Heart left ventricle (tissue), 16 donors: ENCODE results near the gene PANK4. TPM values are rescaled to one million over a fixed set of nuclear protein-coding genes. Genes with fewer than 3 reads are reported as not detected.
"Not testable (repeated sequence)": the region's sequence is repeated elsewhere in the genome, so short reads cannot be mapped to it uniquely, and the experiment has no call there.

Experiments
- ATAC-seq, 4 donors: fragments of 200-7000 bp; cut with Tn5 transposase; one replicate each; pipeline ENCODE4 v1.9.1; 2020 to 2022; ENCODE audit warnings: moderate library complexity in 4 of 4, mild to moderate bottlenecking in 3 of 4, moderate number of reproducible peaks in 1 of 4
- DNase-seq, 5 donors: peaks; one replicate each; pipeline ENCODE4 v3.0.0-alpha.2; 2020
- H3K27ac ChIP-seq, 12 donors: fragments of 200-600 bp; sonication (generic) in 4 of 12; one replicate each; pipeline versions ENCODE4 v1.5.0 to v1.8.0; 2016 to 2022; ENCODE audit warnings: mild to moderate bottlenecking in 2 of 12
- H3K27me3 ChIP-seq, 9 donors: fragments of 200-600 bp; sonication (generic) in 2 of 9; one replicate each; pipeline versions ENCODE4 v1.5.1 to v1.8.0; 2016 to 2022; ENCODE audit warnings: mild to moderate bottlenecking in 3 of 9
- H3K36me3 ChIP-seq, 9 donors: fragments of 200-600 bp; sonication (generic) in 2 of 9; one replicate each; pipeline versions ENCODE4 v1.5.0 to v1.8.0; 2018 to 2022; ENCODE audit warnings: mild to moderate bottlenecking in 2 of 9
- H3K4me1 ChIP-seq, 12 donors: fragments of 200-600 bp; sonication (generic) in 4 of 12; one replicate each; pipeline versions ENCODE4 v1.5.0 to v1.8.0; 2016 to 2022; ENCODE audit warnings: mild to moderate bottlenecking in 3 of 12
- H3K4me3 ChIP-seq, 12 donors: fragments of 200-600 bp; sonication (generic) in 4 of 12; one replicate each; pipeline versions ENCODE4 v1.5.0 to v1.8.0; 2017 to 2022; ENCODE audit warnings: mild to moderate bottlenecking in 9 of 12, moderate library complexity in 4 of 12
- H3K9me3 ChIP-seq, 12 donors: fragments of 200-600 bp; sonication (generic) in 4 of 12; one replicate each; pipeline versions ENCODE4 v1.5.0 to v1.8.0; 2016 to 2022; ENCODE audit warnings: mild to moderate bottlenecking in 1 of 12
- CTCF ChIP-seq, 12 donors: fragments of 200-600 bp; sonication (generic) in 4 of 12; IDR thresholded peaks; one replicate each; pipeline versions ENCODE4 v1.5.0 to v1.8.0; 2018 to 2022; ENCODE audit warnings: antibody characterized with exemption in 12 of 12, mild to moderate bottlenecking in 5 of 12
- POLR2A ChIP-seq, 2 donors: fragments of 450-650 bp; IDR thresholded peaks; one replicate each; pipeline ENCODE4 v1.6.1; 2017; ENCODE audit warnings: antibody characterized with exemption in 2 of 2, mild to moderate bottlenecking in 2 of 2, moderate library complexity in 2 of 2
- WGBS, 4 donors: extraction: QIAGEN DNeasy Blood & Tissue Kit in 2 of 4; methylation state at CpG; one replicate each; pipeline versions ENCODE4 v1.1.5 to v1.1.7; 2013 to 2018; 5-methylcytosine and 5-hydroxymethylcytosine counted together
- intact Hi-C, 10 donors: fragments of 100-400 bp; cut with DNase I; formaldehyde crosslinking; loops; one replicate each; pipeline versions ENCODE4 v1.11.1 to v1.14.2; 2022
- polyA plus RNA-seq, 2 donors: library from polyadenylated mRNA; stranded (reverse); fragments of 200-250 nt; gene quantifications; one replicate each; pipeline ENCODE4 v1.2.3, GENCODE V29; 2013
- total RNA-seq, 9 donors: library from RNA; depleted of rRNA in 2 of 9; stranded (reverse); fragments of >200 nt in 2 of 9; fragmentation: NEBNext Ultra II Directional in 3 of 9; extraction: Animal tissue kit (Norgen Biotek cat#: 25700) in 3 of 9; gene quantifications; one replicate each; pipeline versions ENCODE4 v1.1.0 to v1.2.4, GENCODE V29; 2016 to 2023
- donor health status: ischemic (EF 13 %, LVEDD 7.1; RV severe dilation, severe dysfunction).
- donor health status: healthy with polysubstance abuse.
- donor health status: DM: no; HTN: yes; CAD: no.
- donor health status: DM: no; HTN: no; CAD: no.
- donor health status: ischemic (EF 25% LVEDD 6.9; RV normal size, moderate dysfunction).
- donor health status: ischemic (EF 25% LVEDD 5.7; RV mildly dilated, moderate dysfunction).
- donor health status: healthy.
- donor health status: DM: yes; HTN: yes; CAD: no.
- donor health status: ischemic (EF 35%, LVEDD 5.7; RV mildly dilated, moderate dysfunction).
- donor health status: nonischemic (EF 11% LVEDD 7.7; RV severe dilation, severe dysfunction).
- donor health status: DM: yes; HTN: yes; CAD: no.
- donor health status: PGD.
- donor health status: ischemic (EF 29% LVEDD 5.4; RV normal size, mild dysfunction).
- donor health status: nonischemic (EF 23%, LVEDD 6.1; RV moderate dilation, normal function).

The PANK4 gene
- total and polyA plus RNA-seq, 11 donors: 27.2 to 43.0 (median 34.4) TPM

GRCh38 chr1:2571348-2571747, 45.0 kb upstream of the PANK4 start:
- intact Hi-C loops: no loop called here
- H3K4me1 ChIP-seq: peaks cover 0 to 9% (median 8%) of the 10 kb centered on the region in 12 donors
- WGBS, 4 donors: 93 to 98% (median 93%) methylated on average over 9 of the region's 9 CpGs
- no peak overlapping the region for H3K27ac ChIP-seq
- H3K27me3 ChIP-seq: peaks cover 0 to 11% (median 0%) of the 10 kb centered on the region in 9 donors
- TF ChIP-seq CTCF (IDR thresholded peaks at IDR 0.05) (no peak), POLR2A (IDR thresholded peaks at IDR 0.05) (no peak)
- H3K4me3 ChIP-seq: no peak overlapping the region
- no peak for DNase-seq
- no peaks in the 10 kb centered on the region for H3K36me3 ChIP-seq
- peaks cover 0 to 12% (median 3%) of the 10 kb centered on the region in 12 donors for H3K9me3 ChIP-seq
- ATAC-seq: no peak

GRCh38 chr1:2570332-2570731, 43.9 kb upstream of the PANK4 start:
- Histone ChIP-seq H3K27ac (no peak overlapping the region), H3K4me3 (no peak overlapping the region), H3K27me3 (peaks cover 0 to 13% (median 0%) of the 10 kb centered on the region in 9 donors), H3K36me3 (no peaks in the 10 kb centered on the region), H3K4me1 (no peaks in the 10 kb centered on the region), H3K9me3 (peaks cover 0 to 12% (median 3%) of the 10 kb centered on the region in 12 donors)
- ATAC-seq: no peak
- TF ChIP-seq POLR2A (IDR thresholded peaks at IDR 0.05) (no peak), CTCF (IDR thresholded peaks at IDR 0.05) (no peak)
- intact Hi-C loops: no loop called here
- DNase-seq: no peak
- WGBS, 4 donors: 76 to 89% (median 87%) methylated on average over 16 to 17 of the region's 17 CpGs

- 76 to 88% (median 77%) methylated on average over 13 of the region's 13 CpGs for WGBS, 4 donors
- Histone ChIP-seq H3K27me3 (peaks cover 0 to 13% (median 0%) of the 10 kb centered on the region in 9 donors), H3K9me3 (peaks cover 0 to 12% (median 3%) of the 10 kb centered on the region in 12 donors)
- H3K4me3 ChIP-seq, intact Hi-C loops, H3K36me3 ChIP-seq, H3K4me1 ChIP-seq, H3K27ac ChIP-seq: not testable (repeated sequence)
- DNase-seq (peak in 1 of 5 donors; percentile 5), ATAC-seq (peak in 1 of 4 donors; percentile 60)
These were observed 43.3 kb upstream of the PANK4 start for GRCh38 chr1:2569703-2570102.

- Histone ChIP-seq H3K27ac (no peak overlapping the region), H3K9me3 (peaks cover 0 to 11% (median 3%) of the 10 kb centered on the region in 12 donors), H3K27me3 (peaks cover 0 to 13% (median 0%) of the 10 kb centered on the region in 9 donors), H3K4me3 (no peak overlapping the region), H3K4me1 (no peaks in the 10 kb centered on the region), H3K36me3 (no peaks in the 10 kb centered on the region)
- 87 to 95% (median 89%) methylated on average over 15 to 17 of the region's 17 CpGs for WGBS, 4 donors
- ATAC-seq (no peak), DNase-seq (no peak)
- intact Hi-C loops: no loop called here
- TF ChIP-seq CTCF (IDR thresholded peaks at IDR 0.05) (no peak), POLR2A (IDR thresholded peaks at IDR 0.05) (no peak)
These were observed 42.7 kb upstream of the PANK4 start for GRCh38 chr1:2569060-2569459.

GRCh38 chr1:2568187-2568816, 41.9 kb upstream of the PANK4 start:
- H3K4me1 ChIP-seq, DNase-seq, ATAC-seq, H3K9me3 ChIP-seq, H3K36me3 ChIP-seq, intact Hi-C loops, H3K27ac ChIP-seq, H3K4me3 ChIP-seq: not testable (repeated sequence)
- 46 to 65% (median 57%) methylated on average over 4 to 14 of the region's 17 CpGs for WGBS, 4 donors
- H3K27me3 ChIP-seq: peaks cover 0 to 13% (median 0%) of the 10 kb centered on the region in 9 donors
